NCI-H510A treated with DMSO at 0.1 percent for 48 hours (cell line): ENCODE data around the gene SKI.
"Not testable (repeated sequence)": the region's sequence is repeated elsewhere in the genome, so short reads cannot be mapped to it uniquely, and the experiment has no call there.

Source experiments
- DNase-seq: peaks from one replicate; lab custom pipeline; 2025; lab: John Stamatoyannopoulos, UW

SKI gene

DNA sequence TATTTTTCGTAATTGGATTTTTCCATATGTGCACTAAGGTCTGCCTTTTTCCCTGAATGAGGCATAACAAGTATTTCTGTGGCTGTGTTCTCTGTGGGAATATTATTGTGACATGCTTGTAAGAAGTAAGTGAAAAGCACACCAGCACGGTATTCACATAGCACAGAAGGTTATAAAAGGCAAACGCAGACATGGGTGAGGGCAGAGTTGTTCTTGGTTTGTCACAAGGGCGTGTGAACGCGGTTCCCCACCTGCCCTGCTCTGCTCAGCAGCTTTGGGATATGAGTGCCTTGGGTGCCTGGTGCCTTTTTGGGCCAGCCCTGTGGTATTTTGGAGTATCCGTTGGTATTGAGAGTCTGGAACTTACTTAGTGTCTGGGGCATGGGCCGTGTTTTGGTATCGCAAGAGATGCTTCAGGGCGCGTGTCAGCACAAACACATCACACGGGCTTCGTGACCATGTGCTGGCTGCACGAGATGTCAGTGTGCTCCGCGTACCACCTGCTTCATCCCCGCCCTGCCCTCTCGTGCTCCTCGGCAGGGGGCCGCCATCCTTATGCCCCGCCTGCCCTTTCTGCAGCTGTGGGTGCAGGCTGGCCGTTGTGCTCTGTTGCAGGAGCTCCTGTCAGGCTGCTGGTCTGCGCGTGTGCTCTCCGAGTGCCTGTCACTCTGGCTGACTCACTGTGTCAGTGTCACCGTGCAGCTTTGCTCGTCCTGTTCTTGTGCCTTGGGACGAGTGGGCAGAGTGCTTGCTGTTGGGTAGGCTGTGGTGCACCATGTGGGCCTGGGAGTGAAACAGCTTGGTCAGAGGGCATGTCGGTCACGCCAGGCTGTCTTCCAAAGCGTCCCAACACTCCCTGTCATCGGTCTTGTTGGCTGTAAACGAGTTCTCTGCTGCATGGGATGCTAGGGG is 15.0 kb downstream of the SKI start:
- DNase-seq = no peak

DNA sequence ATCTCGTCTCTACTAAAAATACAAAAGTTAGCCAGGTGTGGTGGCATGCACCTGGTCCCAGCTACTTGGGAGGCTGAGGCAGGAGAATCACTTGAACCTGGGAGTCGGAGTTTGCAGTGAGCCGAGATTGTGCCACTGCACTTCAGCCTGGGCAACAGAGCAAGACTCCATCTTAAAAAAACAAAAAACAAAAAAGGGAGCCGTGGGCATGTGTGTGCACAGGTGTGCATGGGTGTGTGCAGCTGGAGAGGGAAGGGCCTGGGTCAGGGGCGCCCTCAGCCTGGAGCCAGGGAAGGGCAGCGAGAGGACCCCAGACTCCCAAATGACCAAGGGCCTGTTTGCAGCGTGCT is 18.9 kb downstream of the SKI start:
- DNase-seq = not testable (repeated sequence)

DNA sequence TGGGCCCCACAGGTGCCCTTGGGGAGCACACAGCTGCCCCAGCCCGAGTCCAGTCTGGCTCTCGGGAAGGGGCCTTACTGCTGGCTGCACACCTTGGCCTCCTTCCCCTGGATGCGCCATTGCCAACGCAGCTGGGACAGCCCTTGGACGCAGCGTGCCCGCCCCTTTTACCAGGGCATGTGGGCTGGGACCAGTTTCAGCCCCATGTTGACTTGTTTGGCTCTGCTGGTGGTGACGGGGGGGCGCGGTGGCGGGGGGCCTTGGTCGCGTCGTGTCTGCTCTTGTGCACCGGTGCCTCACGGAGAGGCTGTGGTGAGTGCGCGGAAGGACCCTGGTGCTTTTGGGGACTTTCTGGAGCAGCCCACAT is 19.6 kb downstream of the SKI start:
- no peak for DNase-seq

DNA sequence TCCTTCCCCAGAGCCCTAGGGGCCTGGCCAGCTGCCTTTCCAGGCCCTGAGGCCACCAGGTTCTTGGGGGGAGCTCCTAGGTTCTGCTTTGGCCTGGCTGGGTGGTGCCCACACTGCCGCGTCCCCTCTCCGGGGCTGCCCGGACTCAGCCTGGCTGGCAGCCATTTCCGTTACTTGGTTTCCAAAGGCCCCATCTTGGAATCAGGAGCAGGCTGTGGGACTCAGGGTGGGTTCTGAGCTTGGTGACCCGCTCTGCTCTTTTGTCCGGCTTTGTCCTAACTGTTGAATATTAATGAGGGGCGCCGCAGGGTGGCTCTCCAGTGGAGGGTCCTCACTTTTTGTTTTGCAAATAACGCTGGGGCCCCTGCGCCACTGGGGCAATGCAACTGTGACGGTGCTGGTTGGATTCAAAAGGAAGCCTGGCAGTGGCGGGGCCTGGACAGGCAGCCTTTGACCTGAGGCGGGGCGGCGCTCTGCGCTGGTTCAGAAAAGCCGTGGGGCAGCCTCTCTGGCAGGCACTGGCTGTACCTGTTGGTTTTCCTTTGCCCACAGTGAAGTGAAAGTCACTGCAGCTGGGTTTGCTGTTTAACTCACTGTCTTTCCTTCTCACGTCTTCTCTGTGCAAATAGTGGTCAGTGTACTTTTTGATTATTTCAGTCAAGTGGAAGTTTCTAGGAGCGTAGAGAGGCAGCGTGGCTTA is 20.2 kb downstream of the SKI start:
- no peak for DNase-seq

DNA sequence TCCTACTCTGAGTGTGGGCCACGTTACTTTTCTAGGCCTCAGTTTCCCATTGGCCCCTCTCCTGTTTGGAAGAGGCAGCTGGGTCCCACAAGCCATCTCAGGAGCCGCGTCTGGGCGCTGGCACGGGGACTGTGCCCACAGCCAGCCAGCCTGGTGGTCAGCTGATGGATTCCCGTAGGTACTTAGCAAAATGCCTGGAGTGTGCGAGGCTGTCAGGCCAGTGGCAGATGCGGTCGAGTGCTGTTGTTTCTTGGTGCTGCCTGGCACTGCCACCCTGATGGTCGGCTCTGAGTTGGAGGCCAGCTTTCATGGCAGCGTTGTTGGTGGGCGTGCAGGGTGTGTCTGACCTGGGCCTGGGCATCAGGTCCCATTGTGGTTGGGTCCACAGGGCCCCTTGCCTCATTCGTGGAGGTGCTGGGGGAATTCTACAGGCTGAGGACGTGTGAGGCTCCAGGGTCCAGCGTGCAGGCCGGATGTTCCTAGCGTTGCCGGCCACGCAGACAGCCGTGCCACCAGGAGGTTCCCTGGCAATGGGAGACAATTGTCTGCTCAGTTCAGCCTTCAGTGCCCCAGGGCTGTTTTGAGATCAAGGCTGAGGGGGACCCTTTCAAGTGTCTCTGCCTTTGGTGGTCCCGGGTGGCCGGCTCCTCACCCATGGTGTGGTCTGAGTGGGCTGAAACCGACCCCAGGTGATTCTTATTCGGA is 20.9 kb downstream of the SKI start:
- no peak for DNase-seq

DNA sequence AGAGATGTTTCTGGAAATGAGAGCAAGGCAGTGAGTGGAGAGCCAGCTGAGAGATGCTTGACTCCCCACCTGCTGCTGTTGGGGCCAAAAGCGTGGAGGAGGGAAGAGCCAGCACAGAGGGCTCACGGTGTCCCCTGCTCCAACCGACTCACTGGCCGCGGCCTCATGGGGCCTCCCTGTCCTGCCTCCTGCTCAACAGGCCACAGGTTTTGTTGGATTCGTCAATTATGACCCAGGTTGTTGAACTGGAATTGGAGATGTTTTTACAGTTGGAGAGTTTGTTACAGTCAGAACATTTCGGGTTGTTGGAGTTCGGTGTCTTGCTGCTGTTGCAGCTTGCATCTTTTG is 21.4 kb downstream of the SKI start:
- no peak for DNase-seq

DNA sequence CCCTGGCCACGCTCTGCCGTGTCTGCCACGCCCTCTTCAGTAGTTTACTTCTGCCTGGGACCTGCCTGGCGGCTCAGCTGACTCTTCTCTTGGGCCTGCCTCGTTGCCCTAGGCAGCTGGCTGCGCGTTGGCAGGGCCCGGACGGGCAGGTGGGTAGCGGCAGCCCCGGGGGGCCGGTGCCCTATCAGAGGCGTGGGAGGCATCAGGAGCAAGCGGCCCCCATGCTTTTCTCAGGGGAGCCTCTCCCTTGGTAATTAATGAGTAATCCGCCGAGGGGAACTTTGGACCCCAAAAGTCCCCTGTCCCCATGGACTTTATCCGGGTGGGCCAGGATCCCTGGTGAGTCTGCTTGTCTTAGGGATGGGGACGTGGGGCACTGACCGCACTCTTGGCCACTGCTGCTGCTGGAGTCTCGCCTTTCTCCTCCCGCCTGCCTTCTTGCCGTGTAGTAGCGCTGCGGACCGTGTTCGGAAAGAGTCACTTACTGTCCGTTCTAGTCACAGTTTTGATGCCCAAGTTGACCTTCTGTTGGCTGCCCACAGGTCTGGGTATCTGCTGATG is 22.7 kb downstream of the SKI start:
- no peak for DNase-seq

DNA sequence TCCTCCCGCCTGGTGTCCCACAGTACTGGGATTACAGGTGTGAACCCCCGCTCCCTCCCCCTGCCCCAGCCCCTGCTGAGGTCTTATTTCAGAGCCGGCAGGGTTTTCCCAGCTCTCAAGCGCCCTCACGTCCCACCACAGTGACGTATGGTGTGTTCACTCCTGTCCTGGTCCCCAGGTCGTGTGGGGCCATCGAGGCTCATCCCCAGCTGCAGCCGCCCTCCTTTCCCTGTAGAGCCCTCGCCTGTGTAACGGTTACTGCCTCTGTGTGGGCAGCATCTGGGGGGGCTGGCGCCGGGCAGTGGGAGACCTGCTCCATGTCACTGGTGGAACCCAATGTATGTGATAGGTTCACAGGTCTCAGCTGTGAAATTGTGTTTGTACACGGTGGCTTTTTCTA is 23.2 kb downstream of the SKI start:
- no peak for DNase-seq

DNA sequence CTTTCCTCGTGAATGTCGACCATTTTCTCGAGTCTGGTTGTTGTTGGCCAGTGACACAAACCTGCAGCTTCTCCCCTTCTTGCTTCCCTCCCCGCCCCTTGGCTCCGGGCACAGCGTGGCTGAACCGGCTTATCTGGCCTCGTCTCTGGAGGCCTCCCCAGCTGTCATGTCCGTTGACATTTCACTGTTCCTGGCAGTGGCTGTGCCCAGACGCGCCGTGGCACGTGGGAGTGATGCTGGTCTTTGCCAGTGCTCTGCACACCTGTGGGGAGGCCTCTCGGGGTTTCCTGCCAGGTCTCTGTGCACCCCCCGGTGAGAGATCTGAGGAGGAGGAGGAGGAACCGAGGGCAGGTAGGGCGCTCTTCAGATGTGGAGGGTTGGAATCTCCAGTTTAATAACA is 23.7 kb downstream of the SKI start:
- no peak for DNase-seq

DNA sequence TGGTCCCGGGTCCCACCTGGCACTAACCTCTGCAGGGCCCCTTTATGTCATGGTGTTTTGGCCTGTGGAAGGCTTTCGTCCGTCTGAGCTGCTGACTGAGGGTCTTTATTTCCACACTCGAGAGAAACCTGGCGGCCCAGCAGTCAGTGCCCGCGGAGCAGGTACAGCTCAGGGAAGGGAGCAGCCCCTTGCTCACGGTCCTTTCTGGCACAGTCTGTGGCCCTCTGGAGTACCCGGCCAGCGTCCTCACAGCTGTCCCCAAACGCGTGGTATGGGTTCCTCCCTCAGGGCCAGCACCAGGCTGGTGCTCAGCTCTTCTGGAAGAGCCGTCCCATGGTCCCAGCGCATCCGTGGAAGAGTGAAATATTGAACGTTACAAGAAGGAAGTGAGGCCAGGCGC is 24.3 kb downstream of the SKI start:
- no peak for DNase-seq

DNA sequence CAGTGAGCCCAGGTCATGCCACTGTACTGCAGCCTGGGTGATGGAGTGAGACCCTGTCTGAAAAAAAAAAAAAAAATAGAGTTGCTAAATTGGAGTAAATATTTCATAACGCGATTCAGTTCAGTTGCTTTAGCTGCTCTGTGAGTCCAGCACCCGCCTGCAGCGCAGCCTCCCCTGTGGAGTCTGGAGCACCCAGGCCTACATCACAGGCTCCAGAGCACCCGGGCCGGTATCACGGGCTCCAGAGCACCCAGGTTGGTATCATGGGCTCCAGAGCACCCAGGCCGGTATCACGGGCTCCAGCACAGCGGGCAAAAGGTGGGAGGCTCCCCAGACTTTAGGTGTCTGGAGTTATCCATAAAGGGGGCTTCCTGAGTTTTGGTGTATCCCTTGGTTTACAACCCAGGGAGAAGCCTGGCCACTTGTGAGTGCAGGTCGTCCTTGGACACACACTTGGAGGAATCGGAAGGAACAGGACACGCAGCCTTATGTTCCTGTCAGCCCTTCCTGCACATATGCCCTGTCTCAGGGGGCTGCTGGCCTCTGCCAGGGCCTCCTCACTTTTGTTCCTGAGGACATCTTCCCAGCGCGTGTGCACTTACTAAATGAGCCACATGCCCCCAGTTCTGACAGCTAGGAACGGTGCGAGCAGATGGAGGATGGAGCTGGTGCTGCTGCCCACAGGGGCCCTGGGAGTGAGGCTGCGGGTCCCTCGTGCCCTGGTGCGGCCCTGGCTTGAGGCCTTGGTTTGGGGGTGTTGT is 25.1 kb downstream of the SKI start:
- DNase-seq = no peak

DNA sequence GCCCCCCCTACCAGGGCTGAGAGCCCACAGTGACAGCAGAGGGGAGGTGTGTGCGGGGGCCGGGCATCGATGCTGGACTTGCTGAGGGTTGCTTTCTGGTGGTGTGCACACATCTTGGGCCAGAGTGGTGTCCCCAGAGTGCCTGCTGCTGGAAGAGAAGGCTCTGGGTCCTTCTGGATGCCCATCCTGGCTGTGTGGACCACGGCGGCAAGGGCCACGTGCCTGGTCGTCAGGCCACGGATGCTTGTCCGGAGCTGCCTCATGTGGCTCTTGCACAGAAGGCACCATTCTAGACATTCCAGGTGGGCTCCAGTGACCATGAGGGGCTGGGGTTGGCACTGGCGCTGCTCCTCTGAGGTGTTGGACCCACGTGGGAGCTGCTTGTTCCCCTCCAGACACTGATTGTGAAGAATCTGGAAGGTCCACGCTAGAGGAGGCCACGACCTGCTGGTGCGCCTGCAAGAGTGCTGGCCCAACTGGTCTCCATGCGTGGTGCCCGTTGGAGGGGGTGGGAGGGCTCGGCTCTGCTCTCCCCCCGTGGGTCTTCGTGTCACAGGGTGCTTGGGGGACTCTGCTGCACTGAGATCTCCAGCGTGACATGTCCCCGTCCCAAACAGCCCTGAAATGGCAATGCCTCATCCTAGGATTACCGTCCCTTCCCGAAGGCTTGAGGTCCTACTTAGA is 25.8 kb downstream of the SKI start:
- no peak for DNase-seq

DNA sequence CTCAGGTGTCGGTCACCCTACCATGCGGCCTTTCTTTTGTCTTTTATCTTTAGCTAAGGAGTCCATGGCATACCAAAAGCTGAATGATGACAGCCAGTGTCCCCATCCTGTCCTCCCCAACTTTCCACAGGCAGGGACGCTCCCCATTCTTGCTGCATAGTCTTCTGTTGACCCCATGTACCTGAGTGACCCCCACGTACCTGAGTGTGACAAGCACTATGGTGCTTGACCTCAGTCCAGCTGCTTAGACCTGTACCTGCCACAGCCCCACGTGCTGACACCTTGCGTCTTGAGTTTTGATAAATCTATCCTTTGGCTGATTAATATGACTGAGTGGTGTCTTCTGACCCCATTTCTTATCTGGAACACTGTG is 26.9 kb downstream of the SKI start:
- DNase-seq = no peak

DNA sequence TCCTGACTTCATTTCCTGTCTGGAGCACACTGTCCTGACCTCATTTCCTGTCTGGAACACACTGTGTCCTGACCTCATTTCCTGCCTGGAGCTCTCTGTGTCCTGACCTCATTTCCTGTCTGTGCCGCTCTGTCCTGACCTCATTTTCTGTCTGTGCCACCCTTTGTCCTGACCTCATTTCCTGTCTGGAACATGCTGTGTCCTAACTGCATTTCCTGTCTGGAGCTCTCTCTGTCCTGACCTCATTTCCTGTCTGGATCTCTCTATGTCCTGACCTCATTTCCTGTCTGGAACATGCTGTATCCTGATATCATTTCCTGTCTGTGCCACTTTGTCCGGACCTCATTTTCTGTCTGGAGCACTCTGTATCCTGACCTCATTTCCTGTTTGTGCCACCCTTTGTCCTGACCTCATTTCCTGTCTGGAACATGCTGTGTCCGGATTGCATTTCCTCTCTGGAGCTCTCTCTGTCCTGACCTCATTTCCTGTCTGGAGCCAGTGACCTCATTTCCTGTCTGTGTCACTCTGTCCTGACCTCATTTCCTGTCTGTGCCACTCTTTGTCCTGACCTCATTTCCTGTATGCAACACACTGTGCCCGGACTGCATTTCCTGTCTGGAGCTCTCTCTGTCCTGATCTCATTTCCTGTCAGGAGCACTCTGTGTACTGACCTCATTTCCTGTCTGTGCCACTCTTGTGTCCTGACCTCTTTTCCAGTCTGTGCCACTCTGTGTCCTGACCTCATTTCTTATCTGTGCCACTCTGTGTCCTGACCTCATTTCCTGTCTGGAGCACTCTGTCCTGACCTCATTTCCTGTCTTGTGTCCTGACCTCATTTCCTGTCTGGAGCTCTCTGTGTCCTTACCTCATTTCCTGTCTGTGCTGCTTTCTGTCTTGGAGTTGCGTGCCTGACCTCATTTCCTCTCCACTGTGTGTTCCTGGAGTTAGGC is 27.6 kb downstream of the SKI start:
- DNase-seq = peak; percentile 76

DNA sequence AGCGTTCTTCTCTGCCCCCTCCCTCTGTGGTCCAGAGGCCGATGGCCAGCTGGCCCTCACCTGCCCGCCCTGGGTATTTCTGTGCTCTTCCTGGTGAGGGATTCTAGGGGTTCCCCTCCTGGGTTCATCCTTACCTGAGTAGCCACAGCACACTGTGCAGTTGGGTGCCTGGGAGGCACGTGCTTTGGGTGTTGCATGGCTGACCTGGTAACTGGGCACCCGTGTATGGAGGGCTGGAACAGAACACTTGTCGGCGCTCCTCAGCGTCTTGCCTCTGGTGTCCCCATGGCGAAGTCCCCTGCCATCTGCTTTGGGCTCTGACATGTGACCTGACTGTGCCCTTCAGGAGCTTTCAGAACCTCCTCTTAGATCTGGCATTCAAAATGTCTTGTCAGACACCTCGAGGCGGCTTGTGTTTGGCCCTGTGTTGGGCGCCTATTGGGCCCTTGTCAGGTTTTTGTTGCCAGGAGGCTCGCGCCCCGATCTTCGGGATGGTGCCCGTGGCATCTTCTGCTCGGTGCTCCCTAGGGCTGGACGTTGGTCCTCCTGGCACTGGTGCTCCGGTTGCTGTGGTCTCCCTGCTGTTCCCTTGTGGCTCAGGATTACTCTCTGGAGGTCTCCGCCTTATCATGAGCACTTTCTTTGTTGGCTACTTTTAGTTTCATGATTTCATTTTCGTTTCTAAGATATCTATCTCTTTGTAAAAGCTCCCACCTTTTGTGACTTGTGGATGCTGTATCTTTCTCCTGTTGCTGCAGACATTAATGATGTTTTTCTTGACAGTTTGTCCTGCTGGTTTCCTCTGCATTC is 28.5 kb downstream of the SKI start:
- DNase-seq = no peak

DNA sequence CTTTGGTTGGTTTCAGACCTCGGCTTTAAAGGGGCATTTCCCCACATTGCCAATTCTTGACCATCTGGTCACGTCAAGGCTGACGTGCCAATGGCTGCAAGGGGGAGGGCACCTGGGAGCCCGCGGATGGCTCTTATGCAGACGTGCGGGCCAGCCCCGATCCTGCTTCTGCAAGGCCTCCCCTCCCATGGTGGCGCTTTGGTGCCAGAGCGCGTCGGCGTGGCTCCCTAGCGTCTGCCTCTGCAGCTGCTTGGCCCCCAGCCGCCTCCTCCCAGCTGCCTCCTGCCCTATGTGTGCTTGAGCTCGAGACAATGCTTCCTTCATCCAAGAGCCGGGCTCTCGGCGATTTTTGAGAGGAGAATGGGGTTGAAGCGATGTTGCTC is 29.1 kb downstream of the SKI start:
- DNase-seq = no peak

DNA sequence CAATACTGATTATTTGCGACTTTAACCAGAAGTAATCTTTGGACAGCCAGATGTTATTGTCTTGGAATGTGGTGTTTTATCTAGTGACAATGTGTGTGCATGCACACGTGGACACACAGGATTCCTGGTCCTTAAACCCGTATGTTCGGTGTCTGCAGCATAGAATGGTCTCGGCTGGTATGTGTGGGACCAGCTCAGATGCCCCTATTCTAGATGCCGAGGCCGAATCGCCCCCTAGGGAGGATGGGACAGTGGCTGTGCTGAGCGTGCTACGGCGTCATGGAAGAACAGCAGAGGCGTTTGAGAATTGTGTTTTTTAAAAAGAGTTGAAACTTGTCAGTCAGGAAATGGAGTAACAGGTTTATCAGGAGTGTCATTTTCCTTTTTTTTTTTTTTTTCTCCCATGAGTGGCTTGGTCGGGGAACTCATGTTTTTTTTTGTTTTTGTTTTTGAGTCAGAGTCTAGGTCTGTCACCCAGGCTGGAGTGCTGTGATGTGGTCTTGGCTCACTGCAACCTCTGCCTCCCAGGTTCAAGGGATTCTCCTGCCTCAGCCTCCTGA is 30.1 kb downstream of the SKI start:
- DNase-seq = no peak

DNA sequence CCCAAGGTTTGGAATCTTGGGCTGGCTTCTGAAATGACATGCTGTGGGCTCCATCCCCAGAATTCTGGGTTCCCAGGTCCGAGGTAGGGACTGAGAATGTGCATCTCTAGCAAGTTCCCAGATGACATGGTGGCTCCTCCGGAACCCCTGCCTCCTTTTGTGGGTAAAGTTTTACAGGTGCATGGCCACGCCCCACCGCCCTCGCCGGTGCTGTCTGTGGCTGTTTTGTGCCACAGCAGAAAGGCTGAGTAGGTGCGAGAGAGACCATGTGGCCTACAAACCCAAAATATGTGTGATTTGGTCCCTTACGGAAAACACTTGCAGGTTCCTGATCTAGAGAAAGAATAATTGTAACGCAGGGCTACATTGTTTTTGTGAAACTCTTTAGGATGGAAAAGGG is 30.9 kb downstream of the SKI start:
- no peak for DNase-seq

DNA sequence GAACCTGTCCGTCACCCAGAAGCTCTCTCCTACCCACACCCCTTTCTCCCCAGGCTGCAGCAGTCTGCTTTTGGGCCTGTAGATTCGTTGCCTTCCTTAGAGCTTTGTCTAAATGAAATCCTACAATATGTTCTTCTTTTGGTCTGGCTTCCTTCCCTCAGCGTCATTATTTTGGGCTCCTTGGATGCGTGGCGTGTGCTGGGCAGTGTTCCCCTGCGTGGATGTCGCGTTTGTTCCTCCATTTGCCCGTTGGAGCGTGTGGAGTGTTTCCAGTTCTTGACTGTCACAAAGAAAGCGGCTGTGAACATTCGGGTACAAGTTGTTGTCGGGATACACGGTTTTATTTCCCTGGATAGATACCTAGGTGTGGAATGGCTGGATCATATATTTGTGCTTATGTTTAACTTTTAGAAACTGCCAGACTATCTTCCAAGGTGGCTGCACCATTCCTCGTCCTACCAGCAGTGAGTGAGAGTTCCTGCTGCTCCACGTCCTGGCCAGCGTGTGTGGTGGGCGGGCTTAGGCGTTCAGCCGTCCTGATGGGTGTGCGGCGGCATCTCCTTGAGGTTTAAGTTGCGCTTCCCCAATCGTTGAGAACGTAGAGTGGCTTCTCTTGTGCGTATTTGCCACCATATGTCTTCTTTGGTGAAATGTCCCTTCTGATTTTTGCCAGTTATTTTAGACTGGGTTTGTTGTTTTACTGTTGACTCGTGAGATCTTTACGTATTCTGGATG is 31.7 kb downstream of the SKI start:
- no peak for DNase-seq
